ENCODE measurements around the gene FAM9A.

FAM9A gene

GRCh38 chrX:8801041-8801599, at the start of gene FAM9A:
Gene FAM9A (minus strand): TSS chrX:8801383. CDS start chrX:8800171, 1,212 bp downstream.
- DNase-seq, result no peak

GRCh38 chrX:8850478-8850877, 49.3 kb upstream of the FAM9A start:
- DNase-seq, result no peak

DNA sequence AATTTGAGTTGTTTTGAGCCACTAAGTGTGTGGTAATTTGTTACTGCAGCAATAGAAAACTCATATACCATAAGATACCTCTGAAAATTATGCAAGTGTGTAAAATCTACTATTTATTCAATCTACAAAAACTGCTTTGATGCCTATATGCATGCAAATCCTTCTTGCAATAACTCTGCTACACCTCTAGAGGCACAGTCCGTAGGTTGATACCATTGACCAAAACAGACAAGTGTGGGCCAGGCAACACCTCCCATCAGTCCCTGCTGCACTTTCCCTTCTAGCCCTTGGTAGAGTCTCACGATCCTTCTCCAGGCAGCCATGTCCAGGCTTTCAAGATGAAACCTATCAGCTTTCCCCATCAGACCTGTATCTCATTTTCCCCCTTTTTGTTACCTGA, 48.8 kb upstream of the FAM9A start:
- no peak for DNase-seq

GRCh38 chrX:8849458-8849857, 48.3 kb upstream of the FAM9A start:
- DNase-seq, result no peak

DNA sequence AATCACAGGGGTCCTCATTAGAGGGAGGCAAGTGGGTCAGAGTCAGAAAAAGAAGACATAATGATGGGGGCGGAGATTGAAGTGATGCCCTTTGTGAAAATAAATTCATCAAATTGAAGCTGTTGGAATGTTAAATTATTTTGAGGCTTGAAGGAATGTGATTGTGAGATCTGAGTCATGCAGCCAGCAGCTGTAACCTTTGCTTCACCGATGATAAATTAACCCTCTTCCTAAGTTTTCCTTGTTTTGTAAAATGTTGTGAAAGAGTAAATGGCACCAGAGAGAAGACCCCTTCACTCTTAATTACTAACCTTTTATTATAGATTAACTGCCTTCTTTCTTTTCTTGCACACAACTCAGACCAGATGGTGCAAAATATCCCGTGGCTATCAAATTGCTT, 47.7 kb upstream of the FAM9A start:
- DNase-seq, result no peak

DNA sequence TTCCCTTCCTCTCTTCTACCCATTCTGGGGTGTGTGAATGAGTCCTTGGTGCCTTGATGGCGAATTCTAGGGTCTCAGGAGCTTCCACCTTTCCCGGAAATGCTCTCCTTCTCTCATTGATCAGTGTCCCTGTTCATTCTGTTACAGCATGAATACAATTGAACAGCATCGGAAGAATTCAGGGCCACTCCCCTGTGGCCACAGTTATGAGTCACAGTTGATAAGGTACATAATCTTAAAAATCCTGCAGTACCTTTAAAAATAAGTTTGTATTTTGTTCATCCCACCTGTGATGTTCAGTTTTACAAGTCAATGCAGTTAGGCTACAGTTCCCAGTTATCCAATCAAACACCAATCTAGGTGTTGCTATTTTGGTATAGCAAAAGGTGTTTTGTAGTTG, 47.3 kb upstream of the FAM9A start:
- no peak for DNase-seq

- no peak for DNase-seq
Measured at GRCh38 chrX:8847360-8847759, 46.2 kb upstream of the FAM9A start.

DNA sequence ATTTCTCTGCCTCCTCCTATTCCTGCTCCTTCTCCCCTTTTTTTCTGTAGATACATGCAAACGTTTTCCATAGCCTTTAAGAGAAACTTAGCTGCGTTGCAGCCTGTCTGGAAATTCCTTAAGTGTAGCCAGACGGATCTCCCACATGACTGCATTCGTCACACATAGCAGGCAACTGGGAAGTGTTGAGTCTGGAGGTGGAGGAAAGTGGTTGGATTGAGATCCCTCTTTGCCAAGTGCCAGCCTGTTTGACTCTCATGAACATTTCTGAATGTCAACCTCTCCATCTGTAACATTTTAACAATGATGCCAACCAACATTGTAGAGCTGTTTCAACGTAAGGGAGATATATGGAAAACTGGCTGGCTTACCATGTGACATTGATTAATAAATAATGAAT, 45.1 kb upstream of the FAM9A start:
- no peak for DNase-seq

DNA sequence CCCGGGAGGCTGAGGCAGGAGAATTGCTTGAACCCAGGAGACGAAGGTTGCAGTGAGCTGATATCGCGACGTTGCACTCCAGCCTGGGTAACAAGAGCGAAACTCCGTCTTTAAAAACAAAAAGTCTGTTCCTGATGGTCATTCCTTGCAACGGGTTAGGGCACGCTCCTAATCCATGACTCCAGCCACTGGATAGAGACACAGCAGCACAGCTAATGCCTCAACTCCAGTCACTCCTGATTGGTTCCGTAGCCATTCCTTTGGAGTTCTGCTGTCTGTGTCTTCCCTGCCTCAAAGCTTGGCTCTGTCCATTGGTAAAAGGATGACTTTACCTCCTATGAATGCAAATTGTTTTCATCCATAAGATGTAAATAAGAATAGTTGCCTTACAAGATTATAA, 44.3 kb upstream of the FAM9A start:
- DNase-seq, result no peak

GRCh38 chrX:8845060-8845459, 43.9 kb upstream of the FAM9A start:
- no peak for DNase-seq

- no peak for DNase-seq
Measured at GRCh38 chrX:8844157-8844556, 43.0 kb upstream of the FAM9A start.

DNA sequence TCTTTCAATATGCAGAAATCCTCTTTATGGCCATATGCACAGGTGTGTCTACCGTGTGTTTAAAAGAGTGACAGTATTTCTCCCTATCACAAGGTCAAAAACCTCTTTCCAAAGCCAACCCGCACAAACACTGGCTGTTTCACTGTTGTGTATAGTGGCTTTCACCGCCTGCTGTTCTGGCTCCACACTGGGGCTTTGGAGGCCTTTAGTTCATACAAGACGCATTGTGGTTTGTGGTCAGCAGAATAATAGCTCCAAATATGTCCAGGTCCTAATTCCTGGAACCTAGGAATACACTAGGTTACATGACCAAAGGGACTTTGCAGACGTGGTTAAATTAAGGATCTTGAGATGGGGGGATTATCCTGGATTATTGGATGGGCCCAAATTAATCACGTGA, 40.7 kb upstream of the FAM9A start:
- DNase-seq, result no peak

GRCh38 chrX:8834392-8834791, 33.2 kb upstream of the FAM9A start:
- DNase-seq, result no peak

- no peak for DNase-seq
Measured at GRCh38 chrX:8832582-8833378, 31.6 kb upstream of the FAM9A start.

DNA sequence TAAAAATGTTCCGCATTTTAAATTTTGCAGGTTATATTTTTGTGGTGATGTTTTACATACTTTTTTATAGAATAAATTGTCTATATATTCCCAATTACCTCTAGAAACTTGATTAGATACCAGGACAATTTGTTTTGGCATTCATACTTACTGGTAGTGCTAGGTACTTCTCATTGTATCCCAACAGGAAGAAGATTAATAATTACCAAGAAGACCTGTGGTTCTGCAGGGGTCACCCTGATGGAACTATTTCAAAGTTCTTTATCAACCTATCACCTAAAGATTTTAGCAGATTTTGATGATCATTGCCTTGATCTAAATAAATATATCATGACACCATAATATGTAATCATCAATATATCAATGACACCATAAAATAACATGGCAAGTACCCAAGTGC, 22.5 kb upstream of the FAM9A start:
- DNase-seq, result no peak

DNA sequence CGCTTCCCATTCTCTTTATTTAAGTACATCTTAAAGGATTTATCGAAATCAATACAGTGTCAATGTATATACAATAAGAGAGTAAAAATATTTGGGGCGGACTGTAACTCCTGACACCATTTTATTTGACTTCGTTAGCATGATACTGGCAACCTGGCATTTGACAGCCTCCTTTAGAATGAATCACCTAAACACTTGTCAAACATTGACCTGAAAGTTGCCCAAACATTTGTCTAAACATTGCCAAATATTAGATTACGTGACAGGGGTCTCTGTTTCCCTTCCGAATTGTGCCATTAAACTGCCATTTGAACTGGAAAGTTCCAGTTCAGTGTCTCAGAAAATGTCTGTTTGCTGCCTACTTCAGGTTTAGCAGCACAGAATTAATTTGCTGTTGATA, 20.8 kb upstream of the FAM9A start:
- no peak for DNase-seq

DNA sequence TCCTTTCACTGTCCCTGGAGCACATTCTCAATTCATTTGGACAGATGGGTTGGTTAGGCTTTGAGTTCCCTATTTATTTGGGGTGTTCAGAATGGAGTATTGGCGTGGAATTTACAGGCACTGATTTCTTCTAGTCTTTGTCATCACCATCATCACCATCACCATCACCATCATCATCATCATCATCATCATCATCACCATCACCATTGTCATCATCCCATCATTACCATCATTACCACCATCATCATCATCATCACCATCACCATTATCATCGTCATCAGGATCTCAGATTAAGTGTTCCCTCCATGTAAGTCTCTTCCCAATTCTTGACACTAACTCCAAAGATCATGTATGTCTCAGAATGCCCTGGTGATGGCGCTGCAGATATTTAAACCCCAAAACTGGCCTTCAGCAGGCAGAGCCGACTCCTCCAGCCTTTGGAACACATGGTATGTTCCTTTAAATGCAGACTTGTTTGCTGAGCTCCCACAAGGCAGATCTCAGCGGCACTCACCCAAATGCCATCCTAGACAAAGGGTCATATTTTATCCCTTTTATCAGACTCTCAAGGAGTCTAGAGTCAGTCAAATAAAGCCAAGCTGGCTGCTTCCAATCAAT, 19.8 kb upstream of the FAM9A start:
- no peak for DNase-seq

DNA sequence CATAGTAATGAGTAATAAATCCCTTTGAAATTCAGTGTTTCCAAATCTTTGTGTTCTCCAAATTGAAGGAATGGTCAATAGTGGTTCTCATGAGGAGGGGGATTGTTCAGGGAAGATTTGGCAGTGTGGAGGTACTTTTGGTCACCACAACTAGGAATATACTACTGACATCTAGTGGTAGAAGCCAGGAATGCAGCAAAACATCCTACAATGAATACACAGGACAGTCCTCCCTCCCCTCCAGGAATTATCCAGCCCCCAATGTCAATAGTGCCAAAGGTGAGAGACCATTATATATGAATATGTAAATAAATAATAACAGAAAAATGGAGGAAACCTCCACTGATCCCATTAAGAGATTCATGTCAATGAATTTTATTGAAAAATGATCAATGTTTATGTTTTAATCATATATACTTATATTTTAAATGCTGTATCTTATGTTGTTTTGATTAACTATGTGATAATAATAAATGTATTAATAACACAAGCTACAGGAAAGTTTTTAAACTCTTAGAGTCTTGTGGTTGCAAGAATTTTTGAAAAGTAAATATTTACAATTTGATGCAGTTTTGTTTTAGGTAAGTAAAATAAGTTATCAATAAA, 14.4 kb upstream of the FAM9A start:
- DNase-seq, result no peak

DNA sequence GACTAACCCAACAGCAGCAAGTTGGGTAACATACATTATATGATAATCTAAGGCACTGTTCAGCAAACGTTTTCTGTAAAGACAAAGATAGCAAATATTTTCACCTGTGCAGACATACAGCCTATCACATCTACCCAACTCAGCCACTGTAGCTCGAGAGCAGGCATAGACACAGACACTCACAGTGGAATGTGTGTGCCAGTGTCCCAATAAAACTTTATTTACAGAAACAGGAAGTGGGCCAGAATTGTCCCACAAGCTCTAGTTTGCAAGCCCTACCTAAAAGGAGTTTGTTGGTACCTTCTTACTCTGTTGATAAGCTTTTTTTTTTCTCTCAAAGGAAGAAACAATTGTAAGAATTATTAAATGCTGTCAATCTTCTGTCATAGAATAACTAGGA, 11.9 kb upstream of the FAM9A start:
- DNase-seq, result no peak

DNA sequence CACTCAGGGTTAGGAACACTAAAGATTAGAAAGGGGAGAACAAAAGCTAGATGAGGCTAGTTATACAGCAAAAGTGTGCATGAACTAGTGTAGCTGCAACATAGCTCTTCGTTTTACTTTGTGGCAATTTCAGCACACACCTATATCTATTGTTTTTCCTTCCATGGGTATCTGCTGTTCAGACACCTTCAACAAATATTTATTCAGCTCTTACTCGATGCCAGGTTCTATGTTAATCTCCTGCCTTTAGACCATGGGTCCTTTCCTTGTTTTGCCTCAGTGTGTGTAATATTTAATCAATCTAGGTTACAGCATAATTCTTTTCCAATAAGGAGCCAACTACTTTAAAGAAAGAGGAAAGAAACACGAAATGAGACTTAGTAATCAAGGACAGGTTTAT, 10.4 kb upstream of the FAM9A start:
- no peak for DNase-seq

GRCh38 chrX:8808661-8809060, 7.5 kb upstream of the FAM9A start:
- DNase-seq, result no peak

DNA sequence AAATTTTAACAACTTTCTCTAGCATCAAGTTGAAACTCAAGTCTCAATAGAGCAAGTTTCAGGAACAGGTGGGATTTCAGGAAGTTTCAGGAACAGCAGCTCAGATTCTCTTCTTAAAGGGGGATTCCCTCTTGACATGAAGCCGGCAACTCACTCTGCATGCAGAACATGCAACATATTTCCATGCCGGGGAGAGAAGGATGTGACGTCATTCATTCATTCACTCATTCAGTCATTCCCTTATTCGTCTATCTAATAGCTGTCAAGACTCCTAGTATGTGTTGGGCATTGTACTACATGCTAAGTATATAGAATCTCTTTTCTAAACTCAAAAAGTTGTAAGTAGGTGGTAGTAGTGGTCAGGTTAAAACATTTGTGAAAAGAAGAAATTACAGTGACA, 4.8 kb upstream of the FAM9A start:
- no peak for DNase-seq

DNA sequence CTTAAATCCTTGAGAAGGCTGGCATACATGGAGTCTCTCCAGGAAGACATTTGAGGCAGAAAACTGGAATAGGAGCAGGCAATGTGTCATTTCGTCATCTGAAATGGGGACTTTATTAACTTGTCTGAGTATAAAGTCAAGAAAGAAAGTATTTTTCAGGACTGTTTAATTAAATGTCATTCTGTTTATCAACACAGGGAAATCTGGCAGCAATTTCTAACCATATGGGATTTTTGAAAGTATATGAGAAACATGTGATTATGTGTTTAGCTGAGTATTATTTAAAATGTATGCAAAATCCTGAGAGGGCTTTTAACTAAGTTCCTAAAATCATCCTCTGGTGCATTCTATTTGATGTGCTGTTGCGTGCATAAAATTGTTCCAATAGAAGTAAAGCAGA, 3.9 kb upstream of the FAM9A start:
- no peak for DNase-seq

DNA sequence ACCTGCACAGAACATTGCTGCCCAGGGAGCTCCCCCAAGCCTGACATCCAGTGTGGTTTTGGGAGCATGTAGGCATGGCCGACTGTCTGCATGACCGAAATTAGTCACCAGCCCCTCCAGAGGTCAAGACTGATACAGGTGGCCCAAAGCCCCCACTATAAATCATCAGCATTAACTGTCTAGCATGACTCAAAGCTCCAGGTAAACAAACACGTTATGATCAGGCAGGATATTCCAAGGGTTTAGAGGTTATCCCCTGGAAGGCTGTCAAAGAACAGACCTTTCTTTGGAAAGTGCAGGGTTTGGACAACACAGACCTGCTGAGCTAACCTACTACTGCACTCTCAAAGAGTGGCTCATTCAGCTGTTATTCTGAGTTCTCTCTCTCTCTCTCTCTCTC, 2.1 kb upstream of the FAM9A start:
- DNase-seq, result no peak
